NCI-H2029 treated with DMSO at 0.1 percent for 48 hours (cell line): ENCODE results near the gene C20orf144.
A peak's percentile ranks its signal among the peaks of the same experiment; 100 is the strongest.
"Not testable (repeated sequence)": the region's sequence is repeated elsewhere in the genome, so short reads cannot be mapped to it uniquely, and the experiment has no call there.

ENCODE experiments used
- DNase-seq: peaks from one replicate; lab custom pipeline; 2025; lab: John Stamatoyannopoulos, UW

The C20orf144 gene

DNA sequence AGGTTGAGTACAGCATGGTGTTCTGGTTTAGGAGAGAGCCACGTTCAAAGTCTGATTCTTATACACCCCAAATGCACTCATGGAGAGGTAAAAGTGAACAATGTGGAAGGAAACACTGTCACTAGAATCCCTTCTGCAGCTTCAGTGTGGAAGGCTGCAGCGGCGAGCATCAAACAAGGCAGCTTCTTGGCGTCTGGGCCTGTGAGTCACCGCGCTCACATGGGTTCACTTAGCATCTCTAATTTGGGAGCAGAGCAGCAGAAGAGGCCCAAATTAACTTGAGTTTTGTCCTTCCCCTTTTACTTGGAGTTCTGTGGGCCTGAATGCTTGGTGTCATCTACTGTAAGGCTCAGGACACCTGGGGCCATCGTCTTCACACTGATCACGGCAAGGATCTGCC is 35.0 kb downstream of the C20orf144 start:
- no peak for DNase-seq

DNA sequence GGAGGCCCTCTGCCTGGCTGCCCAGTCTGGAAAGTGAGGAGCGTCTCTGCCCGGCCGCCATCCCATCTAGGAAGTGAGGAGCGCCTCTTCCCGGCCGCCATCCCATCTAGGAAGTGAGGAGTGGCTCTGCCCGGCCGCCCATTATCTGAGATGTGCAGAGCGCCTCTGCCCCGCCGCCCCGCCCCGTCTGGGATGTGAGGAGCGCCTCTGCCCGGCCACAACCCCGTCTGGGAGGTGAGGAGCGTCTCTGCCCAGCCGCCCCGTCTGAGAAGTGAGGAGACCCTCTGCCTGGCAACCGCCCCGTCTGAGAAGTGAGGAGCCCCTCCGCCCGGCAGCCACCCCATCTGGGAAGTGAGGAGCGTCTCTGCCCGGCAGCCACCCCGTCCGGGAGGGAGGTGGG is 36.8 kb downstream of the C20orf144 start:
- DNase-seq, result not testable (repeated sequence)

DNA sequence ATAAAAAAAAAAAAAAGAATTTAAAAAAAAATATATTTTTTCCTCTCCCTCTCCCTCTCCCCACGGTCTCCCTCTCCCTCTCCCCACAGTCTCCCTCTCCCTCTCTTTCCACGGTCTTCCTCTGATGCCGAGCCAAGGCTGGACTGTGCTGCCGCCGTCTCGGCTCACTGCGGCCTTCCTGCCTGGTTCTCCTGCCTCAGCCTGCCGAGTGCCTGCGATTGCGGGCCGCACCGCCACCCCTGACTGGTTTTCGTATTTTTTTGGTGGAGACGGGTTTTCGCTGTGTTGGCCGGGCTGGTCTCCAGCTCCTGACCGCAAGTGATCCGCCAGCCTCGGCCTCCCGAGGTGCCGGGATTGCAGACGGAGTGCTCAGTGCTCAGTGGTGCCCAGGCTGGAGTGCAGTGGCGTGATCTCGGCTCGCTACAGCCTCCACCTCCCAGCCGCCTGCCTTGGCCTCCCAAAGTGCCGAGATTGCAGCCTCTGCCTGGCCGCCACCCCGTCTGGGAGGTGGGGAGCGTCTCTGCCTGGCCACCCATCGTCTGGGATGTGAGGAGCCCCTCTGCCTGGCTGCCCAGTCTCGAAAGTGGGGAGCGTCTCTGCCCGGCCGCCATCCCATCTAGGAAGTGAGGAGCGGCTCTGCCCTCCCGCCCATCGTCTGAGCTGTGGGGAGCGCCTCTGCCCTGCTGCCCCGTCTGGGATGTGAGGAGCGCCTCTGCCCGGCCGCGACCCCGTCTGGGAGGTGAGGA is 38.7 kb downstream of the C20orf144 start:
- DNase-seq, result not testable (repeated sequence)

DNA sequence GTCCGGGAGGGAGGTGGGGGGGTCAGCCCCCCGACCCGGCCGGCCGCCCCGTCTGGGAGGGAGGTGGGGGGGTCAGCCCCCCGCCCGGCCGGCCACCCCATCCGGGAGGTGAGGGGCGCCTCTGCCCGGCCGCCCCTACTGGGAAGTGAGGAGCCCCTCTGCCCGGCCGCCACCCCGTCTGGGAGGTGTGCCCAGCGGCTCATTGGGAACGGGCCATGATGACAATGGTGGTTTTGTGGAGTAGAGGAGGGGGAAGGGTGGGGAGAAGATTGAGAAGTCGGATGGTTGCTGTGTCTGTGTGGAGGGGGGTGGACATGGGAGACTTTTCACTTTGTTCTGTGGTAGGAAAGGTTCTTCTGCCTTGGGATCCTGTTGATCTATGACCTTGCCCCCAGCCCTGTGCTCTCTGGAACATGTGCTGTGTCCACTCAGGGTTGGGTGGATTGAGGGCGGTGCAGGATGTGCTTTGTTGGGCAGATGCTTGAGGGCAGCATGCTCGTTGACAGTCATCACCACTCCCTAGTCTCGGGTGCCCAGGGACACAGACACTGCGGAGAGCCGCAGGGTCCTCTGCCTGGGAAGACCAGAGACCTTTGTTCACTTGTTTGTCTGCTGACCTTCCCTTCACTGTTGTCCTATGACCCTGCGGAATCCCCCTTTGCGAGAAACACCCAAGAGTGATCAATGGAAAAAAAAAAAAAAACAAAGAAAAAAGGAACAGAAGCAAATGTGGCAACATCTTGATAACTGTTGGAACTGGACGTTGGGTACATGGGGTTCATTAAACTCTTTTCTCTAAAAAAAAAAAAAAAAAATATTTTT is 39.7 kb downstream of the C20orf144 start:
- no peak for DNase-seq

DNA sequence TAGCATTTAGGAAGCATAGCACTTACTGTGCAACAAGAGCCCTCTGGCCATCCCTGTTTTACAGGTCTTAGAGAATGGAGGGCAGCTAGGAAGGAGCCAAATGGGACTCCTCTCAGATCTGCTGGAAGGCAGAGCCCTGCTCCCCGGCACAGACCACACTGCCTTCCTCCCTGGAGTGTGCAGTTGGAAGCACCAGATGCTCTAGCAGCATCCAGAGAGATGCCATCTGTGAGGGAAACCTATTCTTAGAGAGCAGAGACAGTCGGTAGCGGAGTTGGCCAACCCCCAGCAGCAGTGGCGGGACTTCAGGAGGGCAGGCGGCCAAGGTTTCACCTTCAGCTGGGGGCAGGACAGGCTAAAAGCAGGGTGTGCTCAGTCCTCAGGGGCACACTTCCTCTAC is 40.7 kb downstream of the C20orf144 start:
- peak; percentile 34 for DNase-seq

DNA sequence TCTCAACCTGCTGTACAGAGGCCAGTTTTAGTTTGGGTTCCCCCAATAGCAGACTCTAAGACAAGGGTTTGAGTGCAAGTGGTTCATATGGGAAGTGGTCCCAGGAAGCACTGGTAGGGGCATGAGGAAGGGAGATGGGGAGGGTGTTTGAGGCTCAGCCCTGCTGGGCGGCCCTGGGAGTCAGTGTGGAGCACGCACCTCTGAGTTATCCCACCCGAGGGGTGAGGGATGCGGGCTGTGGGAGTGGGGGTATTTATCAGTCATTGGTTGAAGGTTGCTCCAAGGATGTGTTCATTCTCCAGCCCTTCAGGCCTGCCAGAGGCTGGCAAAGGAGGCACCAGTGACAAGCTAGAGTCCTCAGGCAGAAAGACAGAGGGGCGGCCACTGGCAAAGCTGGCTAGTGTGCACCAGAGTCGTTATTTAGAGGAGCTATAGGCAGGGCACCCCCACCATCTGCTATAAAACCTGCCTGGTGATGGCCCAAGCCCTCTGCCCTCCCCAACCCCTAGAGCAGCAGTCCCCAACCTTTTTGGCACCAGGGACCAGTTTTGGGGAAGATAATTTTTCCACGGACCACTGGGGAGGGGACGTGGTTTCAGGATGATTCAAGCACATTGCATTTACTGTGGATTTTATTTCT is 41.5 kb downstream of the C20orf144 start:
- no peak for DNase-seq

DNA sequence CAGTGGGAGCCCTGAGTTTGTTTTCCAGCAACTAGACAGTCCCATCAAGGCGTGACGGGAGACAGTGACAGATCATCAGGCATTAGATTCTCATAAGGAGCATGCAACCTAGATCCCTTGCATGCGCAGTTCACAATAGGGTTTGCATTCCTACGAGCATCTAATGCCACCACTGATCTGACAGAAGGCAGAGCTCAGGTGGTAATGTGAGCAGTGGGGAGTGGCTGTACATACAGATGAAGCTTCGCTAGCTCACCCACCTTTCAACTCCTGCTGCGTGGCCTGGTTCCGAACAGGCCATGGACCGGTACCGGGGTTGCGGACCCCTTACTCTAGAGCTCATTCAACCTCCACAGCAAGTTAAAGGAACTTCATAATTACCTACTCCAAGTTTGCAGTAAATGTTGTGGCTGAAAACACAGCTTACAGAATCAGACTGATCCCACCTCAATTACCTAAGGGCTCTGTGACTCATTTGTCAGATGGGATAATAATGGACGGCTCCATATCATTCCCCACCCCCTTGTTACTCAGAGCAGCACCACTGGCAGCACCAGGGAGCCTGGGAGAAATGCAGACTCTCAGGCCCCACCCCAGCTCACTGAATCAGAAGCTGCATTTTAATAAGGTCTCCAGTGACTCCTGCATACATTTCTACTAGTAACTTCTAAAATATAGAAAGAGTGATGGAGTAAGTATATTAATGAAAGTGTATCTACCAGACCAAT is 42.2 kb downstream of the C20orf144 start:
- DNase-seq, result no peak

DNA sequence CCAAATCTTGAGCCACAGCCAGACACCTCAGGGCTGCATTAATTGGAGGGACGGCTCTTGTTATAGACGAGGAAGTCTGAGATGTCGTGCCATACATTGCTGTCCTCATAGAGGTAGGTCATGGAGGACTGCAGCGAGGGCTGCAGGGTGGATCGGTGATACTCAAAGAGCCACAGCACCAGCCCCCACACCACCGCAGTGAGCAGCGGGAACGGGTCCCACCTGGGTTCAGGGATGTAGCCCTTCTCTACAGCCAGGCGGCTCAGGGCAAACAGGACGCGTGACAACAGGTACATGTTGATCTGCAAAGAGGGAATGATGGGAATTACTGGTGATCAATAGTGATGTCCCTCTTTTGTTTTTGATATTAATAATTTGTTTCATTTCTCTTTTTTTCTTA is 45.5 kb downstream of the C20orf144 start:
- DNase-seq, result no peak

DNA sequence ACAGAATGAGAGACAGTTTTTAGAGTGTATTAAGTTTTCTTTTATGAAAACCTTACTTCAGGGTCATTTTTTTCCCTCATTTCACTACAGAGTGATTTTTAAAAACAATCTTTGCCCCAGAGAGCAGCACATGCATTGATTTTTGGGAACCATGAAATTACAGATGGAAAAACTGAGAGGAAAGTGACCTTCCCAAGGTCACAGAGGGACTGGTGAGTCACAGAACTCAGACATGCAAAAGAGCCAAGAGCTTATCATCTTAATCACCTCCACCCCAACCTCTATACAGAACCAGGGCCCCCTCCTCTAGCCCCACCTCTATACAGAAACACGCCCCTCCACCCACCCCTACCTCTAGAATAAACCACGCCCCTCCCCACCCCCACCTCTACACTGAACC is 47.3 kb downstream of the C20orf144 start:
- no peak for DNase-seq

DNA sequence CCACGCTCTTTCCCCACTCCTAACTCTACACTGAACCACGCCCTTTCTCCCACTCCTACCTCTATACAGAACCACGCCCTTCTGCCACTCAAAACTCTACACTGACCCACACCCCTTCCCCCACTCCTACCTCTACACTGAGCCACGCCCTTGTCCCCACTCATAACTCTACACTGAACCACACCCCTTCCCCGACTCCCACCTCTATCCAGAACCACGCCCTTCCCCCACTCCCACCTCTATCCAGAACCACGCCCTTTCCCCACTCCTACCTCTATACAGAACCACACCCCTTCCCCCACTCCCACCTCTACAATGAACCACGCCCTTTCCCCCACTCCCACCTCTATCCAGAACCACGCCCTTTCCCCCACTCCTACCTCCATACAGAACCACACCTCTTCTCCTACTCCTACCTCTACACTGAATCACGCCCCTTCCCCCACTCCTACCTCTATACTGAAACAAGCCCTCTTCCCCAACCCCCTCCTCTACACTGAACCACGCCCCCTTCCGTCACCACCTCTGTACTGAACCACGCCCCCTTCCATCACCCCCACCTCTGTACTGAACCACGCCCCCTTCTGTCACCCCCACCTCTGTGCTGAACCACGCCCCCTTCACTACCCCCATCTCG is 47.9 kb downstream of the C20orf144 start:
- DNase-seq, result no peak

DNA sequence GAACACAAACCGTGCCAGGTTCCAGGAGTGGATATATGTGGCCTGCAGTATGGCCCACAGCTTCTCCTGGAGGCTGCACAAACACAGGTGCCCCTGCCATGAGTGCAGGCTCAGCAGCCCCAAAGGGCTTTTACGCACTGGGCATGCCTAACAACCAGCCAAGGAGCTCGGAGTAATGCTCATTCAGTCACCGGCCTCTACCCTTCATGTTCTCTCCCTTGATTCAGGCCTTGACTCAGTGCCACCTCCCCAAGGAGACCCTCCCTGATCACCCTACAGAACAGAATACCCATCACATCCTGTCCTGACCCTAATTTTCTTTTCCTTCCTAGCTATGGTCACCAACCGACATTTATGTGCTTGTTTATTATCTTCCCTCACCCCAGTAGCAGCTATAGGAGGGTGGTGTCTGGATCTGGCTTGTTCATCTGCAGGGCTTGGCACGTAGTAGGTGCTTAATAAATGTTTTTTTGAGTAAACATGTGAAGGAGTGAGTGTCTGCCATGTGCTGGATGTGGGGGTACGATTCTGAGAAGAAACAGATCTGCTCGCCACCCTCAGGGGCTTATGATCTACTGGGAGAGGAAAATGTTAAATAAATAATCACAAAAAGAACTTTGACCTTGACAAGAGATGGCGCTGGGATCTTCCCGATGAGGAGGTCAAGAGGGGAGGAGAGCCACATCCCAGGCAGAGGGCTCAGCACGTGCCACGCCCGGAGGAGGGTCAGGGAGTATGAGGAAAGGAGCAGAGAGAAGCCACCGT is 48.7 kb downstream of the C20orf144 start:
- no peak for DNase-seq

DNA sequence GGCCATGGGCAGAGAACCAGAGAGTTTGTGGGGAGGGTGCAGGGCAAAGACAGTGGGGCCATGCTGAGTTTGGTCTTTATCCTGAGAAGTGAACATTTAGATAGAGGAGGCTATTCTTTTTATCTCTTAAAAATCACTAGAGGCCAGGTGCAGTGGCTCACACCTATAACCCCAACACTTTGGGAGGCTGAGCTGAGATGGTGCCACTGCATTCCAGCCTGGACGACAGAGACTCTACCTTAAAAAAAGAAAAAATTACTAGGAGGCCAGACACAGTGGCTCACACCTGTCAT is 49.3 kb downstream of the C20orf144 start:
- DNase-seq, result no peak
